Parathyroid adenoma (tissue), 2 donors: ENCODE results near the gene GGPS1.

ENCODE experiments used
- H2AFZ ChIP-seq: fragments of 300-600 bp; sonication (generic); one replicate; pipeline ENCODE4 v1.7.0; 2017; ENCODE audit warnings: antibody characterized with exemption, mild to moderate bottlenecking
- H3K27ac ChIP-seq: fragments of 300-600 bp; sonication (generic); one replicate; pipeline ENCODE4 v1.7.0; 2017
- H3K27me3 ChIP-seq: fragments of 300-600 bp; sonication (generic); one replicate; pipeline ENCODE4 v1.7.0; 2017; ENCODE audit warnings: low read length; ENCODE audit not compliant: control insufficient read depth, insufficient read depth
- H3K36me3 ChIP-seq: fragments of 300-600 bp; sonication (generic); one replicate; pipeline ENCODE4 v1.7.0; 2017; ENCODE audit warnings: low read length; ENCODE audit not compliant: control insufficient read depth, insufficient read depth
- H3K4me1 ChIP-seq: fragments of 300-600 bp; sonication (generic); one replicate; pipeline ENCODE4 v1.7.0; 2017; ENCODE audit warnings: control low read depth
- H3K4me2 ChIP-seq: fragments of 300-600 bp; sonication (generic); one replicate; pipeline ENCODE4 v1.7.0; 2017; ENCODE audit warnings: low read length
- H3K4me3 ChIP-seq: fragments of 300-600 bp; sonication (generic); one replicate; pipeline ENCODE4 v1.7.0; 2017; ENCODE audit warnings: low read depth, low read length
- H3K79me2 ChIP-seq: fragments of 300-600 bp; sonication (generic); one replicate; pipeline ENCODE4 v1.7.0; 2017; ENCODE audit warnings: control low read depth
- H3K9ac ChIP-seq: fragments of 300-600 bp; sonication (generic); one replicate; pipeline ENCODE4 v1.7.0; 2017; ENCODE audit warnings: mild to moderate bottlenecking
- H3K9me3 ChIP-seq: fragments of 300-600 bp; sonication (generic); one replicate; pipeline ENCODE4 v1.7.0; 2017; ENCODE audit warnings: low read length; ENCODE audit not compliant: control insufficient read depth
- TF ChIP-seq, protein P1 (sequence below): fragments of 300-600 bp; sonication (generic); IDR thresholded peaks from one replicate; pipeline ENCODE4 v1.7.0; 2017; ENCODE audit warnings: antibody characterized with exemption, mild to moderate bottlenecking
- donor health status: primary hyperparathyroidism.

The GGPS1 gene

GRCh38 chr1:235320521-235321179 is 7.7 kb upstream of the GGPS1 start:
- Histone ChIP-seq H3K27ac (no peak overlapping the region), H3K9me3 (no peaks in the 10 kb centered on the region), H3K4me3 (no peak overlapping the region), H3K27me3 (no peaks in the 10 kb centered on the region), H3K4me2 (no peak overlapping the region), H3K36me3 (no peaks in the 10 kb centered on the region), H3K4me1 (peaks cover 2% of the 10 kb centered on the region), H2AFZ (no peak overlapping the region), H3K79me2 (peaks cover 50% of the 10 kb centered on the region), H3K9ac (no peak overlapping the region)
- TF ChIP-seq, protein P1, sequence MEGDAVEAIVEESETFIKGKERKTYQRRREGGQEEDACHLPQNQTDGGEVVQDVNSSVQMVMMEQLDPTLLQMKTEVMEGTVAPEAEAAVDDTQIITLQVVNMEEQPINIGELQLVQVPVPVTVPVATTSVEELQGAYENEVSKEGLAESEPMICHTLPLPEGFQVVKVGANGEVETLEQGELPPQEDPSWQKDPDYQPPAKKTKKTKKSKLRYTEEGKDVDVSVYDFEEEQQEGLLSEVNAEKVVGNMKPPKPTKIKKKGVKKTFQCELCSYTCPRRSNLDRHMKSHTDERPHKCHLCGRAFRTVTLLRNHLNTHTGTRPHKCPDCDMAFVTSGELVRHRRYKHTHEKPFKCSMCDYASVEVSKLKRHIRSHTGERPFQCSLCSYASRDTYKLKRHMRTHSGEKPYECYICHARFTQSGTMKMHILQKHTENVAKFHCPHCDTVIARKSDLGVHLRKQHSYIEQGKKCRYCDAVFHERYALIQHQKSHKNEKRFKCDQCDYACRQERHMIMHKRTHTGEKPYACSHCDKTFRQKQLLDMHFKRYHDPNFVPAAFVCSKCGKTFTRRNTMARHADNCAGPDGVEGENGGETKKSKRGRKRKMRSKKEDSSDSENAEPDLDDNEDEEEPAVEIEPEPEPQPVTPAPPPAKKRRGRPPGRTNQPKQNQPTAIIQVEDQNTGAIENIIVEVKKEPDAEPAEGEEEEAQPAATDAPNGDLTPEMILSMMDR = no peak

DNA sequence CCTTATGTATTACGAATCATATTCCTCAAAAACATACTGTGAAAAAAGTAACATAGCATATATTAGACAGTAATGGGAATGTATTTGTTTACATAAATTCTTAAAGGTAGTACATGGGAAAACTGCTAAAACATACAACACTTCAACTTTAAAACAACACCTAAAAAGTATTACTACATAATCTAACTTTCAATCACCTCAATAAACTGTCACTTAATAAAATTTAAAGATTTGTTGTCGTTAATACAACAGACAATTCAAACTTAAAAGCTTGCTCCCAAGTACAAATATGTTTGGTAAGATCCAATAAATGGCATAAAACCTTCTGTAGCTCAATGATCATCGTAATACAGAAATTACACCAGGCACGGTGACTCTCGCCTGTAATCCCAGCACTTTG is 4.1 kb upstream of the GGPS1 start:
- Histone ChIP-seq H3K4me2 (no peak overlapping the region), H2AFZ (no peak overlapping the region), H3K27me3 (no peaks in the 10 kb centered on the region), H3K9me3 (no peaks in the 10 kb centered on the region), H3K4me1 (peaks cover 3% of the 10 kb centered on the region), H3K79me2 (peaks cover 47% of the 10 kb centered on the region), H3K4me3 (no peak overlapping the region), H3K36me3 (no peaks in the 10 kb centered on the region), H3K9ac (no peak overlapping the region), H3K27ac (no peak overlapping the region)
- TF ChIP-seq, protein P1 = no peak

- H3K36me3 ChIP-seq = no peaks in the 10 kb centered on the region
- TF ChIP-seq, protein P1 = no peak
- H3K4me2 ChIP-seq = no peak overlapping the region
- peaks cover 3% of the 10 kb centered on the region for H3K4me1 ChIP-seq
- no peak overlapping the region for H3K27ac ChIP-seq
- no peaks in the 10 kb centered on the region for H3K27me3 ChIP-seq
- peaks cover 45% of the 10 kb centered on the region for H3K79me2 ChIP-seq
- H2AFZ ChIP-seq = no peak overlapping the region
- peak overlapping the region; percentile 5 for H3K4me3 ChIP-seq
- H3K9ac ChIP-seq = no peak overlapping the region
- H3K9me3 ChIP-seq = no peaks in the 10 kb centered on the region
Observed at GRCh38 chr1:235325139-235325538, 3.2 kb upstream of the GGPS1 start.

DNA sequence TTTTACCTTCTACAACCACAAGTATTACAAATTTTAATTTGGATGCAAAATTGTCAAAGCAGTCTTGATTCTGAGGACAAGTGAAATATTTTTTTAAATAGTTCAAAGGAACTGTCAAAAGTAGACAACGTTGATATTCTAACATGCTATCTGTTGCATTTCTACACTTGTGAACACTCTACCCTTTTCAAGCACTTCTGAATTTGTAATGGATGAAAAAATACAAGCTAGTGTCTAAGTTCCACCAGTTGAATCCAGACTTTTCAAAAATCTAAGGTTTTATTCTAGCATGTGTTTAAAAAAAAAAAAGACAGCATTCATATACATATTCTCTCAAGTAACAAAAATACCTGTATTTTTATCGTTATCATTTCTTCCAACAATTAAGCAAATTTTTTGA is 2.5 kb upstream of the GGPS1 start:
- Histone ChIP-seq H3K9me3 (no peaks in the 10 kb centered on the region), H3K9ac (no peak overlapping the region), H3K4me3 (peak overlapping the region; percentile 83), H2AFZ (no peak overlapping the region), H3K4me1 (peaks cover 6% of the 10 kb centered on the region), H3K4me2 (peak overlapping the region; percentile 77), H3K79me2 (peaks cover 41% of the 10 kb centered on the region), H3K27me3 (no peaks in the 10 kb centered on the region), H3K27ac (no peak overlapping the region), H3K36me3 (no peaks in the 10 kb centered on the region)
- TF ChIP-seq, protein P1 = no peak
